DND-41 (cell line): ENCODE results near the gene FAM83C.

Experiments
- ATAC-seq: fragments of 200-7000 bp; cut with Tn5 transposase; 3 replicates; pipeline ENCODE4 v1.9.1; 2021; ENCODE audit warnings: low read depth; ENCODE audit not compliant: insufficient read depth
- DNase-seq: peaks from one replicate; pipeline ENCODE4 v3.0.0-alpha.2; 2020
- H2AFZ ChIP-seq: 2 replicates; pipeline ENCODE4 v1.6.0; 2012; ENCODE audit warnings: low read depth, low read length
- H3K27ac ChIP-seq: 2 replicates; pipeline ENCODE4 v1.5.1; 2012; ENCODE audit warnings: low read length, inconsistent platforms
- H3K27me3 ChIP-seq: fragments of 200-600 bp; sonication (generic); 2 replicates; pipeline ENCODE4 v1.6.0; 2012; ENCODE audit warnings: low read length, mild to moderate bottlenecking, inconsistent platforms; ENCODE audit not compliant: insufficient read depth, poor library complexity
- H3K36me3 ChIP-seq: 2 replicates; pipeline ENCODE4 v1.5.1; 2012; ENCODE audit warnings: low read length, inconsistent platforms; ENCODE audit not compliant: insufficient read depth
- H3K4me1 ChIP-seq: 2 replicates; pipeline ENCODE4 v1.5.1; 2012; ENCODE audit warnings: mild to moderate bottlenecking, low read length; ENCODE audit not compliant: insufficient read depth
- H3K4me2 ChIP-seq: 2 replicates; pipeline ENCODE4 v1.6.0; 2012; ENCODE audit warnings: mild to moderate bottlenecking, moderate library complexity, low read length, inconsistent platforms; ENCODE audit not compliant: insufficient read depth
- H3K4me3 ChIP-seq, 2 experiments: fragments of 200-600 bp in 1 of 2; shearing (Covaris generic) in 1 of 2; 2 replicates each; pipeline ENCODE4 v1.5.1; 2012 to 2016; ENCODE audit warnings: inconsistent platforms in 2 of 2, low read length in 2 of 2, mild to moderate bottlenecking in 2 of 2, low read depth in 1 of 2, moderate library complexity in 1 of 2
- H3K79me2 ChIP-seq: 2 replicates; pipeline ENCODE4 v1.6.0; 2012; ENCODE audit warnings: low read length, inconsistent platforms; ENCODE audit not compliant: insufficient read depth
- H3K9ac ChIP-seq: 2 replicates; pipeline ENCODE4 v1.6.0; 2012; ENCODE audit warnings: low read depth, mild to moderate bottlenecking, inconsistent platforms, low read length, moderate library complexity
- H3K9me3 ChIP-seq: 2 replicates; pipeline ENCODE4 v1.5.1; 2012; ENCODE audit warnings: low read length, moderate library complexity, mild to moderate bottlenecking, inconsistent platforms; ENCODE audit not compliant: insufficient read depth, severe bottlenecking
- H4K20me1 ChIP-seq: 2 replicates; pipeline ENCODE4 v1.6.0; 2012; ENCODE audit warnings: low read length; ENCODE audit not compliant: insufficient read depth
- CTCF ChIP-seq: IDR thresholded peaks from 2 replicates; pipeline ENCODE4 v1.5.1; 2012; ENCODE audit warnings: borderline replicate concordance, low read length, moderate library complexity, mild to moderate bottlenecking; ENCODE audit not compliant: poor library complexity, severe bottlenecking; ENCODE audit errors: extremely low read depth
- EZH2 ChIP-seq: IDR thresholded peaks from 3 replicates; pipeline ENCODE4 v1.6.1; 2012; ENCODE audit warnings: borderline replicate concordance, low read depth, mild to moderate bottlenecking, moderate library complexity, low read length, inconsistent platforms; ENCODE audit not compliant: severe bottlenecking

Gene FAM83C

GRCh38 chr20:35328689-35329088 lies 36.5 kb upstream of the FAM83C start:
- ATAC-seq (no peak), DNase-seq (no peak)
- H3K9ac ChIP-seq, result no peak overlapping the region
- no peaks in the 10 kb centered on the region for H3K27me3 ChIP-seq
- H4K20me1 ChIP-seq, result no peaks in the 10 kb centered on the region
- TF ChIP-seq EZH2 (no peak), CTCF (no peak)
- H3K36me3 ChIP-seq, result peaks cover 7% of the 10 kb centered on the region; the same call in 1 of the 2 replicates
- no peaks in the 10 kb centered on the region for H3K9me3 ChIP-seq
- H3K4me1 ChIP-seq, result no peaks in the 10 kb centered on the region
- H3K4me2 ChIP-seq, result no peak overlapping the region
- H2AFZ ChIP-seq, result no peak overlapping the region
- no peaks in the 10 kb centered on the region for H3K79me2 ChIP-seq
- H3K27ac ChIP-seq, result no peak overlapping the region
- H3K4me3 ChIP-seq, result no peak overlapping the region

- no peaks in the 10 kb centered on the region for H4K20me1 ChIP-seq
- H3K9me3 ChIP-seq, result no peaks in the 10 kb centered on the region
- TF ChIP-seq CTCF (no peak), EZH2 (no peak)
- peaks cover 7% of the 10 kb centered on the region; the same call in 1 of the 2 replicates for H3K36me3 ChIP-seq
- no peaks in the 10 kb centered on the region for H3K4me1 ChIP-seq
- H3K27ac ChIP-seq, result no peak overlapping the region
- H2AFZ ChIP-seq, result no peak overlapping the region
- no peaks in the 10 kb centered on the region for H3K79me2 ChIP-seq
- DNase-seq, result no peak
- no peak overlapping the region for H3K4me3 ChIP-seq
- ATAC-seq, result no peak
- no peaks in the 10 kb centered on the region for H3K27me3 ChIP-seq
- H3K4me2 ChIP-seq, result no peak overlapping the region
- H3K9ac ChIP-seq, result no peak overlapping the region
Measured at GRCh38 chr20:35328095-35328685, 36.0 kb upstream of the FAM83C start.

GRCh38 chr20:35327074-35327976 lies 35.1 kb upstream of the FAM83C start:
- TF ChIP-seq CTCF, result no peak
- TF ChIP-seq EZH2, result no peak
- no peak overlapping the region for H3K27ac ChIP-seq
- no peaks in the 10 kb centered on the region for H3K27me3 ChIP-seq
- no peak for DNase-seq
- no peak overlapping the region for H3K4me2 ChIP-seq
- H3K9me3 ChIP-seq, result no peaks in the 10 kb centered on the region
- no peak overlapping the region for H3K4me3 ChIP-seq
- no peaks in the 10 kb centered on the region for H3K4me1 ChIP-seq
- ATAC-seq, result no peak
- H3K36me3 ChIP-seq, result peaks cover 7% of the 10 kb centered on the region; the same call in 1 of the 2 replicates
- H3K9ac ChIP-seq, result no peak overlapping the region
- no peak overlapping the region for H2AFZ ChIP-seq
- H4K20me1 ChIP-seq, result no peaks in the 10 kb centered on the region
- no peaks in the 10 kb centered on the region for H3K79me2 ChIP-seq
